Measurements from ENCODE around the gene ZDHHC4.

Gene ZDHHC4

DNA sequence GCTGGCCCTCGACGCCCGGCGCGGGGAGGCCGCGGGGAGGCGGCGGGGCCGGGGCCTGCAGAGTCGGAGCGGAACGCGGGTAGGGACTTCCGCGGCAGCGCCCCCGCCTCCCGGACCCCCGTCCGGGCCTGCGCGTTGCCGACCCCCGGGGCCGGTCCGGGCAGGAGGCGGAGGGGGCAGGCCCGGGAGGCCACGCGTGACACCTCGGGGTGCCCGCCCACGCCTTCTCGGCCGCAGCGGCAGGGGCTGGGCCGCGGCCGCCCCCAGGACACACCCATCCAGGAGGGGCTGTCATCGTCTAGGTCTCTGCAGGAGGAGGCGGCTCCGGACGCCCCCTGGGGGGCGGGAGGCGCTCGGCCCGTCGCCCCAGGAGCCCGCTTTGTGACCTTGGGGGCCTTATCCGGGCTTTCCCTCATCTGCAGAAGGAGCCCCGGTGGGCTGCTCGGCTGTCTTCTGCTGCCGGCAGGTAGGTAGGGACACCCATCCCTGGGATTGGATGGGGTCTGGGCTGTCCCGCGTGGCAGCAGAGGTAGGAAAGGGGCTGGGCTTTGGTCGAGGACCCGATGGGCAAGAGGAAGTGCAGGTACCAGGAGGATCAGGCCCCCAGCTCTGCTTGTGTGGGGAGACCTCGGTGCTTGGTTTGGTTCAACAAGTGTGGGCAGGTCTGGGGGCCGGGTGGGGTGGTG is 60.4 kb downstream of the ZDHHC4 start:
- peak; percentile 67 for DNase-seq
